Measurements from ENCODE around the gene UBE3D. TPM values are rescaled to one million over a fixed set of nuclear protein-coding genes. Genes with fewer than 3 reads are reported as not detected.

UBE3D gene
- total RNA-seq, 2 donors from 2014 or later: 9.3 to 11.5 TPM

DNA sequence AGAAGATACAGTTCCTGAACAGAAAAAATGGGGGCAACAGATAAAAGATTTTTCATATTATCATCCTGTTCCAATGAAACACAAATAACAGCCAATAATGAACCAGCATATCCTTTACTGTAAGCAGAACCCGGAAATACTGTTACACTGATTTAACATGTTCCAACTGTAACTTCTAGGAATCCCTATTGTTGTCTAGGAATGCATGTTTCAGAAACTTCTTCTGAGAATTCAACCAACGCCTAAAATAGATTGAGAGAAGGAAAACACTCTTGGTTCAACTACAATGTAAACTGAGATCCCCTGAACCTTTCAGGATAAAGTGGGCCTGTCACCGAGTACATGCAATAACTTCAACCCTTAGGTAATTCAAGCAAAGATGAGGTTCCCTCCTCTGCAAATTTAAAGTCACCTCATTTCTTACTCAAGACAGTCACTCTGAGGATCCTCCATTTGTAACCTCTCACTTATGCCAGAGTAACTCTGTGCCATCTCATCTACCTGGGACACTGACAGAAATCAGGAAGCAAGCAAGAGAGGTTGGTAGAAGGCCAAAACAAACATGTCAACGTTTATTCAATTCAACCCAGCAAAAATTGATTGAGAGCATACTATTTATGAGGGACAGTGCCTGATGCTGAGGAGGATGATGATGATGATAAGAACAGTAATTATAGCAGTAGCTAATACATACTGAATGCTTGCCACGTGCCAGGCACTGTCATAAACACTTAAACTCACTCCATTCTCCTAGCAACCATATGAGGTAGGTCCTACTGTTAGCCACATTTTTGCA, 14.1 kb downstream of the UBE3D start:
- intact Hi-C loops (cut with DNase I): loop anchor here (5.0 kb wide), 1 partner anchor 779 kb away; no protein-coding TSS in a partner anchor
- no peak for ATAC-seq
- no peak overlapping the region for H3K4me3 ChIP-seq
- WGBS, 2 donors: 48 to 56% methylated on average over 5 of the region's 5 CpGs
- H3K27ac ChIP-seq: no peak overlapping the region
- no peaks in the 10 kb centered on the region for H3K4me1 ChIP-seq
- no peaks in the 10 kb centered on the region for H3K36me3 ChIP-seq (replicated peaks in 1 of 2; ENCODE audit: insufficient read depth in 1 of 2, low read depth in 2 of 2)
- H3K9me3 ChIP-seq: no peaks in the 10 kb centered on the region
- no peak for TF ChIP-seq POLR2A (IDR thresholded peaks at IDR 0.05)
- TF ChIP-seq, protein P1, sequence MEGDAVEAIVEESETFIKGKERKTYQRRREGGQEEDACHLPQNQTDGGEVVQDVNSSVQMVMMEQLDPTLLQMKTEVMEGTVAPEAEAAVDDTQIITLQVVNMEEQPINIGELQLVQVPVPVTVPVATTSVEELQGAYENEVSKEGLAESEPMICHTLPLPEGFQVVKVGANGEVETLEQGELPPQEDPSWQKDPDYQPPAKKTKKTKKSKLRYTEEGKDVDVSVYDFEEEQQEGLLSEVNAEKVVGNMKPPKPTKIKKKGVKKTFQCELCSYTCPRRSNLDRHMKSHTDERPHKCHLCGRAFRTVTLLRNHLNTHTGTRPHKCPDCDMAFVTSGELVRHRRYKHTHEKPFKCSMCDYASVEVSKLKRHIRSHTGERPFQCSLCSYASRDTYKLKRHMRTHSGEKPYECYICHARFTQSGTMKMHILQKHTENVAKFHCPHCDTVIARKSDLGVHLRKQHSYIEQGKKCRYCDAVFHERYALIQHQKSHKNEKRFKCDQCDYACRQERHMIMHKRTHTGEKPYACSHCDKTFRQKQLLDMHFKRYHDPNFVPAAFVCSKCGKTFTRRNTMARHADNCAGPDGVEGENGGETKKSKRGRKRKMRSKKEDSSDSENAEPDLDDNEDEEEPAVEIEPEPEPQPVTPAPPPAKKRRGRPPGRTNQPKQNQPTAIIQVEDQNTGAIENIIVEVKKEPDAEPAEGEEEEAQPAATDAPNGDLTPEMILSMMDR (IDR thresholded peaks at IDR 0.05): no peak
- no peaks in the 10 kb centered on the region for H3K27me3 ChIP-seq
- DNase-seq: no peak

DNA sequence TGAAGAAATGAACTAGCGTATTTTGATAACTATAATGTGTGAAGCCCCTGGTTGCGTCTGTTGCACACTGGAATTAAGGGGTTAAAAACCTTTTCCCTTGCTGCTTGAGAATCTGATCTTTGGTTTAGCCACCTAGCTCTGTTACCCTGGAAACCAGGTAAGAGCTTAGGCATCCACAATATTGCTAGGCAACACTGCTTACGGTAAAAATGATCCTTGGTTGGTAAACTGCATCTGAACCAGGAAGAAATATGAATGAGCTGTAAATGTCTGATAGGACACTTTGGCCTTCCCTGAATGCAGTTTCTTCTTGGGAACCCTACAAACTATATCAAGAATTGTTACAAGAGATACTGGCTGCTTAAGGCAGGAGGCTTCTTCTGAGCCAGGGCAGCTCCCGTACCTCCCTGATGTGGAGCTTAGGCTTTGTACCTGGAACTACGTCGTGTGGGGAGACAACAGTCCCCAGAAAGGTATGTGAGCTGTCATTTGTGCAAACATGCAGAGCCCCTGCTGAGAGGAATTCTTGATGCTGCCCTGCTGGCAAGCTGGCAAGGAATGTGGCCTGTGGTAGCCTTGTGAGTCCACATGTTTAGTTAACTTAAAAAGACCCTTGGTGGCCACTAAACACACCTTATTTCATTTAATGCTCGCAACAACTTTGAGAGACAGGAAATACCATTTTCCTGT, 18.4 kb downstream of the UBE3D start:
- WGBS, 2 donors: 78% methylated on average over 7 of the region's 7 CpGs
- H3K9me3 ChIP-seq: no peaks in the 10 kb centered on the region
- H3K4me3 ChIP-seq: no peak overlapping the region
- H3K4me1 ChIP-seq: no peaks in the 10 kb centered on the region
- H3K27me3 ChIP-seq: no peaks in the 10 kb centered on the region
- DNase-seq (no peak), ATAC-seq (peak; percentile 64)
- no peaks in the 10 kb centered on the region for H3K36me3 ChIP-seq (replicated peaks in 1 of 2; ENCODE audit: insufficient read depth in 1 of 2, low read depth in 2 of 2)
- H3K27ac ChIP-seq: no peak overlapping the region
- no peak for TF ChIP-seq POLR2A (IDR thresholded peaks at IDR 0.05)
- TF ChIP-seq, protein P1 (IDR thresholded peaks at IDR 0.05): no peak
- intact Hi-C loops (cut with DNase I): no loop called here

DNA sequence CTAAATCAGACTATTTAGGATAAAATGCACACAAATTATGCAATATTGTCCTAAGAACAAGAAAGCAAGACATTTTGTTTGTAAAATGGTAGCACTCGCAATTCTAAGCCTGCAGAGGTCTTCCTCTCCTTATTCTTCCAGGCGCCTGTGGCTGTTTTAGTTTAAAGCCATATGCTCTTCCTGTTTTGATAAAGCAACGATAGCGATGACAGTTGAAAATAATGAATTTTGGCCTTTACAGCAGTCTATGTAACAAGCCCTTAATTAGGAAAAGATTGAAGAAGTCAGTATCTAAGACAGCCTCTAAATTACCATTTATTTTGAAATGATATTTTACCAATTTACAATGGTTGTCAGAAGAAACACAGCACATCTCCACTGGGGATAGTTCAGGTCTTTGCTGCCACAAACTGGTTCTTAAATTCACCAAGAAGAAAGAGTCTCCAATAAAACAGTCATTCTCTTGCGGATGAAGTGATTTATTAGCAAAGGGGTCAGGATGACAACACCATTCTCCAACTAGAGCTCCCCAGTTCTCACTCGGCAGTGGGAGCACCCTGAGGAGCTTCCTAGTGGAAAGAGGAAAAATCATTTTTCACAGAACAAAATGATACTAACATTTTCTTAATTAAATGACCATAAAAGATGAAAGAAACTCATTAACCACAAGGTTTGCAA, 21.4 kb downstream of the UBE3D start:
- H3K4me3 ChIP-seq: no peak overlapping the region
- H3K9me3 ChIP-seq: no peaks in the 10 kb centered on the region
- no peaks in the 10 kb centered on the region for H3K4me1 ChIP-seq
- ATAC-seq (no peak), DNase-seq (no peak)
- H3K36me3 ChIP-seq (replicated peaks in 1 of 2; ENCODE audit: insufficient read depth in 1 of 2, low read depth in 2 of 2): no peaks in the 10 kb centered on the region
- H3K27me3 ChIP-seq: no peaks in the 10 kb centered on the region
- no peak overlapping the region for H3K27ac ChIP-seq
- TF ChIP-seq, protein P1 (IDR thresholded peaks at IDR 0.05): no peak
- no peak for TF ChIP-seq POLR2A (IDR thresholded peaks at IDR 0.05)
- 91 to 92% methylated on average over 6 of the region's 6 CpGs for WGBS, 2 donors
- intact Hi-C loops (cut with DNase I): no loop called here

DNA sequence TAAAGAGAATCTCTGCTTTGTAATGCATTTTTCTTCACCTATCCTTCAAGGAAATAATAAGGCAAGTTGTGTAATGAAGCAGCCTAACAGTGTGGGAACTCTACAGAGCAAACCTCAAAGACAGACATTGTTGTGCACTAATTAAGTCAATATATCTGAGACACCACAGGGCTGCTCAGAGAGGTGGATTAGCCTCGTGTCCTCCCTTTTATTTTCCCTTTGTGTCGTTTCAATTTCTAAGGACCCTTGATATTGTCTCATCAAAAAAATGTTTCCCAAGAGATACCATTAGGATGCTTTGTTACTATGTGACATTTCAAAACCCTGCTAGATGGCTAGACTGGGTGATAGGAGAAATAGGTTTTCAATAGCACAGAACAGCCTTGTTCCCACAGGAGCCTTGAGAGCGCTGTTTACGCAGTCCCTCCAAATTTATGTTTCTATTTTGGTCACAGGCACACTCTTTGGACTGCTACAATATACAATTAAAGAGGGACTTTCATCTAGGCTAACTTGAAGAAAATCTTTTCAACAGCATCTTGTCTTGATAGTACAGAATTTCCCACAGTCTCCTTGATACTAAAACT, 23.1 kb downstream of the UBE3D start:
- DNase-seq (no peak), ATAC-seq (no peak)
- intact Hi-C loops (cut with DNase I): no loop called here
- 75 to 85% methylated on average over 4 of the region's 4 CpGs for WGBS, 2 donors
- Histone ChIP-seq H3K36me3 (replicated peaks in 1 of 2; ENCODE audit: insufficient read depth in 1 of 2, low read depth in 2 of 2) (no peaks in the 10 kb centered on the region), H3K4me3 (no peak overlapping the region), H3K27ac (no peak overlapping the region), H3K9me3 (no peaks in the 10 kb centered on the region), H3K4me1 (no peaks in the 10 kb centered on the region), H3K27me3 (no peaks in the 10 kb centered on the region)
- TF ChIP-seq POLR2A (IDR thresholded peaks at IDR 0.05): no peak
- TF ChIP-seq, protein P1 (IDR thresholded peaks at IDR 0.05): no peak
